Testis (tissue), 3 donors: Measurements from ENCODE around the gene PRKG1. TPM values are rescaled to one million over a fixed set of nuclear protein-coding genes. Genes with fewer than 3 reads are reported as not detected.

Experiments
- DNase-seq: peaks from one replicate; pipeline ENCODE4 v3.0.0-alpha.2; 2019
- H3K27ac ChIP-seq, 2 donors: fragments of 200-600 bp; sonication (generic); one replicate each; pipeline ENCODE4 v1.5.1; 2019
- H3K27me3 ChIP-seq: fragments of 200-600 bp; sonication (generic); one replicate; pipeline ENCODE4 v1.5.1; 2019
- H3K36me3 ChIP-seq: fragments of 200-600 bp; sonication (generic); one replicate; pipeline ENCODE4 v1.5.1; 2017; ENCODE audit warnings: low read depth; ENCODE audit errors: missing control alignments
- H3K4me1 ChIP-seq: fragments of 200-600 bp; sonication (generic); one replicate; pipeline ENCODE4 v1.5.1; 2019
- H3K4me3 ChIP-seq, 2 donors: fragments of 200-600 bp; sonication (generic); one replicate each; pipeline ENCODE4 v1.5.1; 2017 to 2019
- H3K9me3 ChIP-seq: fragments of 200-600 bp; sonication (generic); one replicate; pipeline ENCODE4 v1.5.1; 2017
- POLR2A ChIP-seq: fragments of 450-650 bp; IDR thresholded peaks from one replicate; pipeline ENCODE4 v1.6.1; 2017; ENCODE audit warnings: antibody characterized with exemption, mild to moderate bottlenecking, moderate library complexity
- WGBS, 2 donors: methylation state at CpG; one replicate each; pipeline ENCODE4 v1.1.5; 2018; 5-methylcytosine and 5-hydroxymethylcytosine counted together
- intact Hi-C: fragments of 100-400 bp; cut with DNase I; formaldehyde crosslinking; loops from one replicate; pipeline ENCODE4 v1.15.1; 2023; ENCODE audit warnings: low total_unique reads
- polyA plus RNA-seq: library from polyadenylated mRNA; stranded (reverse); fragments of 350-450 nt; fragmentation: Illumina TruSeq; extraction: RNeasy Lipid Tissue Mini Kit (QIAGEN cat#74804); gene quantifications from one replicate; pipeline ENCODE4 v1.2.3, GENCODE V29; 2014; ENCODE audit warnings: low read depth, low replicate concordance; ENCODE audit not compliant: insufficient read depth
- total RNA-seq, 2 donors: library from RNA; depleted of rRNA; stranded (reverse); fragments of >200 nt; gene quantifications; one replicate each; pipeline ENCODE4 v1.2.3, GENCODE V29; 2016
- TF ChIP-seq, protein P1 (sequence below), 3 experiments: fragments of 450-650 bp in 2 of 3; fragments of 200-600 bp in 1 of 3; sonication (generic) in 1 of 3; IDR thresholded peaks; one replicate each; pipeline ENCODE4 v1.5.1; 2016 to 2019; ENCODE audit warnings: antibody characterized with exemption in 3 of 3, mild to moderate bottlenecking in 2 of 3, moderate library complexity in 1 of 3

Gene PRKG1
- total and polyA plus RNA-seq, 3 donors from 2014 or later: 6.3 to 15.3 (median 12.5) TPM

- DNase-seq: no peak
- no peaks in the 10 kb centered on the region for H3K36me3 ChIP-seq
- 80 to 86% methylated on average over 7 of the region's 7 CpGs for WGBS, 2 donors
- intact Hi-C loops: no loop called here
- H3K4me3 ChIP-seq: no peak overlapping the region
- TF ChIP-seq, protein P1, sequence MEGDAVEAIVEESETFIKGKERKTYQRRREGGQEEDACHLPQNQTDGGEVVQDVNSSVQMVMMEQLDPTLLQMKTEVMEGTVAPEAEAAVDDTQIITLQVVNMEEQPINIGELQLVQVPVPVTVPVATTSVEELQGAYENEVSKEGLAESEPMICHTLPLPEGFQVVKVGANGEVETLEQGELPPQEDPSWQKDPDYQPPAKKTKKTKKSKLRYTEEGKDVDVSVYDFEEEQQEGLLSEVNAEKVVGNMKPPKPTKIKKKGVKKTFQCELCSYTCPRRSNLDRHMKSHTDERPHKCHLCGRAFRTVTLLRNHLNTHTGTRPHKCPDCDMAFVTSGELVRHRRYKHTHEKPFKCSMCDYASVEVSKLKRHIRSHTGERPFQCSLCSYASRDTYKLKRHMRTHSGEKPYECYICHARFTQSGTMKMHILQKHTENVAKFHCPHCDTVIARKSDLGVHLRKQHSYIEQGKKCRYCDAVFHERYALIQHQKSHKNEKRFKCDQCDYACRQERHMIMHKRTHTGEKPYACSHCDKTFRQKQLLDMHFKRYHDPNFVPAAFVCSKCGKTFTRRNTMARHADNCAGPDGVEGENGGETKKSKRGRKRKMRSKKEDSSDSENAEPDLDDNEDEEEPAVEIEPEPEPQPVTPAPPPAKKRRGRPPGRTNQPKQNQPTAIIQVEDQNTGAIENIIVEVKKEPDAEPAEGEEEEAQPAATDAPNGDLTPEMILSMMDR (IDR thresholded peaks at IDR 0.05): no peak
- no peak for TF ChIP-seq POLR2A
- H3K4me1 ChIP-seq: no peaks in the 10 kb centered on the region
- H3K27me3 ChIP-seq: no peaks in the 10 kb centered on the region
- no peaks in the 10 kb centered on the region for H3K9me3 ChIP-seq
- no peak overlapping the region for H3K27ac ChIP-seq
Measured at GRCh38 chr10:51832652-51833383, 758.5 kb downstream of the PRKG1 start.

DNA sequence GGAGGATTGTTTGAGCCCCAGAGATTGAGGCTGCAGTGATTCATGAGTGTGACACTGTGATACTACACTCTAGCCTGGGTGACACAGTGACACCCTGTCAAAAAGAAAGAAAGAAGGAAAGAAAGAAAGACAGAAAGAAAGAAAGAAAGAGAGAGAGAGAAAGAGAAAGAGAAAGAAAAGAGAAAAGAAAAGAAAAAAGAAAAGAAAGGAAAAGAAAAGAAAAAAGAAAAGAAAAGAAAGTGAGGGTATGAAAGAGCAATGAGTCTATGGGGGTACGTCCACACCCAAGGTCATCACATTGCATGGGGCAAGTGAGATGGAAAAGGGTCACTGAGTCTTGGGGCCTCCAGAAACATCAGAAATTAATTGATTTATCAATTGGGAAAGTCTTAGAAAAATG is 760.3 kb downstream of the PRKG1 start:
- H3K4me3 ChIP-seq: no peak overlapping the region
- 95 to 100% methylated on average over 1 of the region's 1 CpG for WGBS, 2 donors
- no peak for TF ChIP-seq POLR2A
- TF ChIP-seq, protein P1 (IDR thresholded peaks at IDR 0.05): no peak
- intact Hi-C loops: no loop called here
- H3K36me3 ChIP-seq: no peaks in the 10 kb centered on the region
- no peak for DNase-seq
- no peaks in the 10 kb centered on the region for H3K27me3 ChIP-seq
- no peak overlapping the region for H3K27ac ChIP-seq
- H3K9me3 ChIP-seq: no peaks in the 10 kb centered on the region
- H3K4me1 ChIP-seq: no peaks in the 10 kb centered on the region

GRCh38 chr10:51838471-51838870 is 764.2 kb downstream of the PRKG1 start:
- 24 to 35% methylated on average over 3 of the region's 3 CpGs for WGBS, 2 donors
- no peak overlapping the region for H3K4me3 ChIP-seq
- no peaks in the 10 kb centered on the region for H3K4me1 ChIP-seq
- TF ChIP-seq, protein P1 (IDR thresholded peaks at IDR 0.05): no peak
- TF ChIP-seq POLR2A: no peak
- DNase-seq: no peak
- H3K27ac ChIP-seq: no peak overlapping the region
- H3K27me3 ChIP-seq: no peaks in the 10 kb centered on the region
- no peaks in the 10 kb centered on the region for H3K9me3 ChIP-seq
- intact Hi-C loops: no loop called here
- H3K36me3 ChIP-seq: no peaks in the 10 kb centered on the region

GRCh38 chr10:51843966-51844365 is 769.7 kb downstream of the PRKG1 start:
- TF ChIP-seq, protein P1 (IDR thresholded peaks at IDR 0.05): no peak
- TF ChIP-seq POLR2A: no peak
- Histone ChIP-seq H3K27me3 (no peaks in the 10 kb centered on the region), H3K4me3 (no peak overlapping the region), H3K9me3 (no peaks in the 10 kb centered on the region), H3K27ac (no peak overlapping the region), H3K36me3 (no peaks in the 10 kb centered on the region), H3K4me1 (no peaks in the 10 kb centered on the region)
- 76 to 94% methylated on average over 2 of the region's 2 CpGs for WGBS, 2 donors
- DNase-seq: no peak
- intact Hi-C loops: no loop called here
